Measurements from ENCODE around the gene ESYT2. TPM values are rescaled to one million over a fixed set of nuclear protein-coding genes. Genes with fewer than 3 reads are reported as not detected.
A peak's percentile ranks its signal among the peaks of the same experiment; 100 is the strongest.

ESYT2 gene
- total RNA-seq, 2 experiments from 2014 or later: 41.7 to 44.3 TPM

- intact Hi-C loops (cut with micrococcal nuclease): no loop called here
Measured at GRCh38 chr7:158784270-158784669, 45.0 kb downstream of the ESYT2 start.

GRCh38 chr7:158783595-158783994 is 45.7 kb downstream of the ESYT2 start:
- Mint-ChIP-seq H3K36me3 (ENCODE audit: low read depth) (peaks cover 8% of the 10 kb centered on the region), H3K9me3 (no peaks in the 10 kb centered on the region), H3K4me1 (ENCODE audit: low read depth) (peaks cover 13% of the 10 kb centered on the region), H3K27me3 (ENCODE audit: low read depth) (no peaks in the 10 kb centered on the region), H3K27ac (no peak overlapping the region), H3K4me3 (no peak overlapping the region)
- intact Hi-C loops (cut with micrococcal nuclease): loop anchor here (2.0 kb wide), 1 partner anchor 45 kb away; the partner anchor contains the start of gene ESYT2
- CTCF ChIA-PET: interaction anchor here (1.3 to 2.0 kb wide), 4 partner anchors 10 to 193 kb away, joined by 5 to 7 read pairs (median 5); no protein-coding TSS in a partner anchor
- peak; percentile 18 for DNase-seq

More at GRCh38 chr7:158784270-158784669, 45.0 kb downstream of the ESYT2 start:
- CTCF ChIA-PET: interaction anchor here (1.8 to 2.0 kb wide), 2 partner anchors 10 to 193 kb away, joined by 5 to 7 read pairs; no protein-coding TSS in a partner anchor
- Mint-ChIP-seq H3K9me3 (no peaks in the 10 kb centered on the region), H3K4me1 (ENCODE audit: low read depth) (peaks cover 13% of the 10 kb centered on the region), H3K4me3 (no peak overlapping the region), H3K27me3 (ENCODE audit: low read depth) (no peaks in the 10 kb centered on the region), H3K36me3 (ENCODE audit: low read depth) (peaks cover 6% of the 10 kb centered on the region), H3K27ac (no peak overlapping the region)
- DNase-seq: no peak

GRCh38 chr7:158782761-158783401 is 46.4 kb downstream of the ESYT2 start:
- H3K9me3 Mint-ChIP-seq: no peaks in the 10 kb centered on the region
- peak; percentile 45 for DNase-seq
- no peak overlapping the region for H3K4me3 Mint-ChIP-seq
- H3K27me3 Mint-ChIP-seq (ENCODE audit: low read depth): no peaks in the 10 kb centered on the region
- CTCF ChIA-PET: interaction anchor here (1.3 to 2.0 kb wide), 4 partner anchors 11 to 194 kb away, joined by 5 to 7 read pairs (median 5); no protein-coding TSS in a partner anchor
- peaks cover 8% of the 10 kb centered on the region for H3K36me3 Mint-ChIP-seq (ENCODE audit: low read depth)
- no peak overlapping the region for H3K27ac Mint-ChIP-seq
- peaks cover 14% of the 10 kb centered on the region for H3K4me1 Mint-ChIP-seq (ENCODE audit: low read depth)
- intact Hi-C loops (cut with micrococcal nuclease): loop anchor here (2.0 kb wide), 1 partner anchor 46 kb away; the partner anchor contains the start of gene ESYT2

GRCh38 chr7:158781974-158782664 is 47.2 kb downstream of the ESYT2 start:
- Mint-ChIP-seq H3K36me3 (ENCODE audit: low read depth) (peaks cover 11% of the 10 kb centered on the region), H3K4me1 (ENCODE audit: low read depth) (peaks cover 18% of the 10 kb centered on the region), H3K9me3 (no peaks in the 10 kb centered on the region), H3K27me3 (ENCODE audit: low read depth) (no peaks in the 10 kb centered on the region), H3K4me3 (no peak overlapping the region), H3K27ac (no peak overlapping the region)
- CTCF ChIA-PET: interaction anchor here (1.3 to 2.0 kb wide), 2 partner anchors 18 to 195 kb away, joined by 5 read pairs; no protein-coding TSS in a partner anchor
- no peak for DNase-seq
- intact Hi-C loops (cut with micrococcal nuclease): loop anchor here (2.0 kb wide), 1 partner anchor 47 kb away; the partner anchor contains the start of gene ESYT2

- no peaks in the 10 kb centered on the region for H3K27me3 Mint-ChIP-seq (ENCODE audit: low read depth)
- DNase-seq: no peak
- intact Hi-C loops (cut with micrococcal nuclease): no loop called here
- H3K36me3 Mint-ChIP-seq (ENCODE audit: low read depth): peaks cover 11% of the 10 kb centered on the region
- no peaks in the 10 kb centered on the region for H3K9me3 Mint-ChIP-seq
- H3K27ac Mint-ChIP-seq: no peak overlapping the region
- CTCF ChIA-PET: no interaction called here
- H3K4me3 Mint-ChIP-seq: no peak overlapping the region
- peaks cover 21% of the 10 kb centered on the region for H3K4me1 Mint-ChIP-seq (ENCODE audit: low read depth)
Measured at GRCh38 chr7:158781217-158781973, 47.9 kb downstream of the ESYT2 start.

GRCh38 chr7:158779061-158780000 is 50.0 kb downstream of the ESYT2 start:
- Mint-ChIP-seq H3K4me1 (ENCODE audit: low read depth) (peaks cover 35% of the 10 kb centered on the region), H3K27ac (peak overlapping the region; percentile 66), H3K36me3 (ENCODE audit: low read depth) (peaks cover 26% of the 10 kb centered on the region)

GRCh38 chr7:158778471-158778870 is 50.8 kb downstream of the ESYT2 start:
- peak overlapping the region; percentile 66 for H3K27ac Mint-ChIP-seq
- H3K4me3 Mint-ChIP-seq: no peak overlapping the region
- H3K36me3 Mint-ChIP-seq (ENCODE audit: low read depth): peaks cover 26% of the 10 kb centered on the region
- no peak for DNase-seq
- intact Hi-C loops (cut with micrococcal nuclease): loop anchor here (5.0 kb wide), 2 partner anchors 34 to 199 kb away; no protein-coding TSS in a partner anchor
- H3K27me3 Mint-ChIP-seq (ENCODE audit: low read depth): no peaks in the 10 kb centered on the region
- H3K4me1 Mint-ChIP-seq (ENCODE audit: low read depth): peaks cover 35% of the 10 kb centered on the region
- no peaks in the 10 kb centered on the region for H3K9me3 Mint-ChIP-seq
- CTCF ChIA-PET: interaction anchor here (1.0 kb wide), 1 partner anchor 12 kb away, joined by 3 read pairs; no protein-coding TSS in a partner anchor

More at GRCh38 chr7:158779061-158780000, 50.0 kb downstream of the ESYT2 start:
- Mint-ChIP-seq H3K4me3 (no peak overlapping the region), H3K9me3 (no peaks in the 10 kb centered on the region), H3K27me3 (ENCODE audit: low read depth) (no peaks in the 10 kb centered on the region)
- no peak for DNase-seq
- CTCF ChIA-PET: no interaction called here
- intact Hi-C loops (cut with micrococcal nuclease): loop anchor here (5.0 kb wide), 2 partner anchors 33 to 198 kb away; no protein-coding TSS in a partner anchor

- Mint-ChIP-seq H3K9me3 (no peaks in the 10 kb centered on the region), H3K4me1 (ENCODE audit: low read depth) (peaks cover 38% of the 10 kb centered on the region), H3K27ac (peak overlapping the region; percentile 25), H3K4me3 (no peak overlapping the region), H3K36me3 (ENCODE audit: low read depth) (peaks cover 29% of the 10 kb centered on the region), H3K27me3 (ENCODE audit: low read depth) (no peaks in the 10 kb centered on the region)
- no peak for DNase-seq
- intact Hi-C loops (cut with micrococcal nuclease): loop anchor here (5.0 kb wide), 2 partner anchors 35 to 200 kb away; no protein-coding TSS in a partner anchor
- CTCF ChIA-PET: interaction anchor here (1.0 kb wide), 1 partner anchor 11 kb away, joined by 3 read pairs; no protein-coding TSS in a partner anchor
Measured at GRCh38 chr7:158777793-158778192, 51.5 kb downstream of the ESYT2 start.

GRCh38 chr7:158776474-158776873 is 52.8 kb downstream of the ESYT2 start:
- H3K36me3 Mint-ChIP-seq (ENCODE audit: low read depth): peaks cover 33% of the 10 kb centered on the region
- intact Hi-C loops (cut with micrococcal nuclease): loop anchor here (5.0 kb wide), 2 partner anchors 36 to 201 kb away; no protein-coding TSS in a partner anchor
- no peaks in the 10 kb centered on the region for H3K27me3 Mint-ChIP-seq (ENCODE audit: low read depth)
- H3K9me3 Mint-ChIP-seq: no peaks in the 10 kb centered on the region
- H3K4me3 Mint-ChIP-seq: no peak overlapping the region
- DNase-seq: no peak
- H3K27ac Mint-ChIP-seq: no peak overlapping the region
- CTCF ChIA-PET: interaction anchor here (1.0 to 2.2 kb wide), 3 partner anchors 42 to 200 kb away, joined by 3 to 5 read pairs (median 4); no protein-coding TSS in a partner anchor
- peaks cover 44% of the 10 kb centered on the region for H3K4me1 Mint-ChIP-seq (ENCODE audit: low read depth)

- H3K27me3 Mint-ChIP-seq (ENCODE audit: low read depth): no peaks in the 10 kb centered on the region
Measured at GRCh38 chr7:158774952-158775351, 54.4 kb downstream of the ESYT2 start.

GRCh38 chr7:158772916-158773315 is 56.4 kb downstream of the ESYT2 start:
- CTCF ChIA-PET: no interaction called here
- Mint-ChIP-seq H3K27me3 (ENCODE audit: low read depth) (no peaks in the 10 kb centered on the region), H3K4me1 (ENCODE audit: low read depth) (peaks cover 46% of the 10 kb centered on the region), H3K27ac (no peak overlapping the region), H3K36me3 (ENCODE audit: low read depth) (peaks cover 30% of the 10 kb centered on the region), H3K9me3 (no peaks in the 10 kb centered on the region), H3K4me3 (no peak overlapping the region)
- no peak for DNase-seq
- intact Hi-C loops (cut with micrococcal nuclease): no loop called here

More at GRCh38 chr7:158774952-158775351, 54.4 kb downstream of the ESYT2 start:
- Mint-ChIP-seq H3K27ac (no peak overlapping the region), H3K36me3 (ENCODE audit: low read depth) (peaks cover 34% of the 10 kb centered on the region), H3K4me1 (ENCODE audit: low read depth) (peaks cover 48% of the 10 kb centered on the region), H3K9me3 (no peaks in the 10 kb centered on the region), H3K4me3 (no peak overlapping the region)
- CTCF ChIA-PET: interaction anchor here (2.2 kb wide), 1 partner anchor 202 kb away, joined by 5 read pairs; no protein-coding TSS in a partner anchor
- no peak for DNase-seq
- intact Hi-C loops (cut with micrococcal nuclease): loop anchor here (5.0 kb wide), 2 partner anchors 37 to 202 kb away; no protein-coding TSS in a partner anchor
